HepG2 (cell line): Measurements from ENCODE around the gene SMIM1. TPM values are rescaled to one million over a fixed set of nuclear protein-coding genes. Genes with fewer than 3 reads are reported as not detected.

Experiments used
- ATAC-seq: fragments of 200-7000 bp; cut with Tn5 transposase; 3 replicates; pipeline ENCODE4 v1.9.1; 2020; ENCODE audit warnings: mild to moderate bottlenecking, moderate library complexity
- BruUV-seq: library from RNA; stranded (reverse); fragments of 400-500 nt; replicated peaks from 2 replicates; lab custom pipeline; 2021; lab: Mats Ljungman, UMichigan
- CTCF ChIA-PET: fragments of 300-600 bp; formaldehyde crosslinking; extraction: SDS; loops from one replicate; lab custom pipeline; 2021; ENCODE audit warnings: low total read pairs, inconsistent platforms, low intra/inter-chr PET ratio; lab: Yijun Ruan, JAX
- POLR2A ChIA-PET: fragments of 350-600 bp; sonication (Branson Sonifier 250); formaldehyde crosslinking; loops from one replicate; lab custom pipeline; 2020; ENCODE audit warnings: antibody characterized with exemption, inconsistent platforms; lab: Yijun Ruan, JAX
- DNase-seq: peaks from one replicate; pipeline ENCODE4 v3.0.0-alpha.2; 2015; ENCODE audit warnings: low spot score
- FAIRE-seq: peaks from 3 replicates; lab custom pipeline; 2011; peaks lifted over from hg19 to GRCh38; lab: Jason Lieb, UNC
- H2AFZ ChIP-seq: one replicate; pipeline ENCODE4 v1.6.1; 2011; ENCODE audit warnings: low read length, inconsistent platforms
- H3K27ac ChIP-seq: fragments of 300-600 bp; 3 replicates; pipeline ENCODE4 v1.8.0; 2011; ENCODE audit warnings: mixed run types, mild to moderate bottlenecking, mixed read lengths, low read length, inconsistent platforms; ENCODE audit not compliant: insufficient read depth; ENCODE audit errors: extremely low read length
- H3K27me3 ChIP-seq, 2 experiments: fragments of 200-600 bp in 1 of 2; 2 replicates in 1 of 2; 3 replicates in 1 of 2; pipeline versions ENCODE4 v1.6.0 to v1.8.0; 2011; ENCODE audit warnings: low read length in 2 of 2, mild to moderate bottlenecking in 2 of 2, moderate library complexity in 2 of 2, inconsistent platforms in 1 of 2; ENCODE audit not compliant: insufficient read depth in 2 of 2, control insufficient read depth in 1 of 2
- H3K36me3 ChIP-seq, 2 experiments: fragments of 200-600 bp in 1 of 2; replicated peaks in 1 of 2; 2 replicates in 1 of 2; 3 replicates in 1 of 2; pipeline versions ENCODE4 v1.5.1 to v1.8.0; 2011; ENCODE audit warnings: low read length in 2 of 2, inconsistent platforms in 1 of 2; ENCODE audit not compliant: insufficient read depth in 2 of 2, control insufficient read depth in 1 of 2
- H3K4me1 ChIP-seq: 2 replicates; pipeline ENCODE4 v1.5.1; 2012; ENCODE audit warnings: low read length, inconsistent platforms; ENCODE audit not compliant: insufficient read depth
- H3K4me2 ChIP-seq: 2 replicates; pipeline ENCODE4 v1.6.0; 2011; ENCODE audit warnings: low read depth, low read length, inconsistent platforms
- H3K4me3 ChIP-seq, 3 experiments: fragments of 200-600 bp in 1 of 3; sonication (generic), shearing (Covaris generic) in 1 of 3; replicated peaks in 1 of 3; 2 replicates each; pipeline ENCODE4 v1.5.1; 2011 to 2016; ENCODE audit warnings: low read length in 3 of 3, inconsistent platforms in 2 of 3, low read depth in 2 of 3, mild to moderate bottlenecking in 2 of 3, control low read depth in 1 of 3, mixed read lengths in 1 of 3; ENCODE audit not compliant: insufficient read depth in 1 of 3
- H3K79me2 ChIP-seq: one replicate; pipeline ENCODE4 v1.6.1; 2011; ENCODE audit warnings: low read length, inconsistent platforms; ENCODE audit not compliant: insufficient read depth
- H3K9ac ChIP-seq: 2 replicates; pipeline ENCODE4 v1.6.0; 2011; ENCODE audit warnings: mild to moderate bottlenecking, low read depth, low read length, inconsistent platforms; ENCODE audit not compliant: insufficient read depth
- H3K9me3 ChIP-seq: 2 replicates; pipeline ENCODE4 v1.5.1; 2012; ENCODE audit warnings: mild to moderate bottlenecking, low read length
- H4K20me1 ChIP-seq: 2 replicates; pipeline ENCODE4 v1.6.0; 2011; ENCODE audit warnings: inconsistent platforms, mild to moderate bottlenecking, low read length, moderate library complexity; ENCODE audit not compliant: insufficient read depth
- BRD4 ChIP-seq: sonication (generic); formaldehyde crosslinking; IDR thresholded peaks from 2 replicates; pipeline ENCODE4 v1.4.0; 2020; ENCODE audit warnings: missing genetic modification reagents
- NRL ChIP-seq: sonication (generic); formaldehyde crosslinking; IDR thresholded peaks from 2 replicates; pipeline ENCODE4 v1.5.0; 2020; ENCODE audit warnings: missing genetic modification reagents, mild to moderate bottlenecking, moderate library complexity, borderline replicate concordance
- RBAK ChIP-seq: sonication (generic); formaldehyde crosslinking; IDR thresholded peaks from 2 replicates; pipeline ENCODE4 v1.5.1; 2020; ENCODE audit warnings: mild to moderate bottlenecking, missing genetic modification reagents
- ZNF687 ChIP-seq: sonication (generic); formaldehyde crosslinking; IDR thresholded peaks from 2 replicates; pipeline ENCODE4 v1.5.1; 2020; ENCODE audit warnings: mild to moderate bottlenecking, missing genetic modification reagents, moderate library complexity
- WGBS: methylation state at CpG from one replicate; pipeline ENCODE4 v1.1.6; 2017; ENCODE audit warnings: low lambda C conversion rate; 5-methylcytosine and 5-hydroxymethylcytosine counted together
- in situ Hi-C: cut with HindIII; loops from 2 replicates; pipeline ENCODE4 v1.10.0; 2017; ENCODE audit warnings: low pct_unique_long_range_greater_than_20kb; ENCODE audit not compliant: extremely low pct_ligation_motif_present
- intact Hi-C: fragments of 100-400 bp; cut with micrococcal nuclease; formaldehyde crosslinking; loops from one replicate; pipeline ENCODE4 v1.10.0; 2022; ENCODE audit not compliant: unreplicated experiment
- polyA plus RNA-seq, 8 experiments: library from polyadenylated mRNA; depleted of rRNA in 3 of 8; stranded (reverse) in 7 of 8; unstranded in 1 of 8; fragments of >200 nt; fragmentation: Illumina TruSeq in 4 of 8; extraction: Trizol in 4 of 8; gene quantifications; 2 replicates each; pipeline versions ENCODE4 v1.2.1 to v1.2.3, GENCODE V29; 2011 to 2016; ENCODE audit warnings: low read depth in 4 of 8, missing spikeins in 1 of 8, mixed read lengths in 1 of 8; ENCODE audit not compliant: insufficient read depth in 1 of 8
- total RNA-seq, 5 experiments: library from RNA; depleted of rRNA; stranded (reverse); fragments of >200 nt; fragmentation: Illumina TruSeq; extraction: Trizol; gene quantifications; 2 replicates each; pipeline ENCODE4 v1.2.3, GENCODE V29; 2016; ENCODE audit warnings: low read depth in 1 of 5

SMIM1 gene
- total and polyA plus RNA-seq, 2 of the 13 experiments (the other 11 are each of a cell fraction or from before 2014, with no cell fraction given), result 12.4 to 56.3 TPM

- H3K9ac ChIP-seq, result no peak overlapping the region
- peaks cover 25% of the 10 kb centered on the region for H3K4me1 ChIP-seq
- no peaks in the 10 kb centered on the region for H3K27me3 ChIP-seq
- FAIRE-seq (no peak), ATAC-seq (no peak), DNase-seq (no peak)
- BruUV-seq, result no TSS peak
- H2AFZ ChIP-seq, result no peak overlapping the region
- ChIA-PET CTCF (no interaction called here), POLR2A (interaction anchor here (1.0 kb wide), 1 partner anchor 8 kb away, joined by 3 read pairs; the partner anchor contains the start of gene LRRC47)
- no peak overlapping the region for H3K27ac ChIP-seq
- H3K79me2 ChIP-seq, result peaks cover 23% of the 10 kb centered on the region
- H3K4me3 ChIP-seq, result no peak overlapping the region
- TF ChIP-seq RBAK (CRISPR knock-in tag) (no peak), ZNF687 (CRISPR knock-in tag) (no peak), BRD4 (CRISPR knock-in tag) (no peak), NRL (no peak)
- no peaks in the 10 kb centered on the region for H3K9me3 ChIP-seq
- H4K20me1 ChIP-seq, result 0 out of 2 replicates have a peak, but pooled peaks cover 2% of the 10 kb centered on the region
- H3K36me3 ChIP-seq, result peaks cover 14 to 52% of the 10 kb centered on the region in 2 experiments
- 79% methylated on average over 10 of the region's 10 CpGs for WGBS
- H3K4me2 ChIP-seq, result no peak overlapping the region
- intact Hi-C loops (no loop called here), in situ Hi-C loops (no loop called here)
Observed at GRCh38 chr1:3787349-3787715, 14.8 kb downstream of the SMIM1 start.
